Liver (tissue), 9 donors: ENCODE measurements around the gene RNFT2. TPM values are rescaled to one million over a fixed set of nuclear protein-coding genes. Genes with fewer than 3 reads are reported as not detected.

Experiments used
- DNase-seq: peaks from one replicate; pipeline ENCODE4 v3.0.0-alpha.2; 2017; ENCODE audit warnings: low spot score
- H3K27ac ChIP-seq, 2 donors: one replicate each; pipeline ENCODE4 v1.7.0; 2013; ENCODE audit warnings: inconsistent platforms in 2 of 2, low read length in 2 of 2, control low read depth in 1 of 2, low read depth in 1 of 2, mild to moderate bottlenecking in 1 of 2
- H3K27me3 ChIP-seq, 4 donors: one replicate each; pipeline versions ENCODE4 v1.6.1 to v1.7.0; 2013; ENCODE audit warnings: low read length in 3 of 4, inconsistent platforms in 1 of 4, mild to moderate bottlenecking in 1 of 4, moderate library complexity in 1 of 4; ENCODE audit not compliant: control insufficient read depth in 4 of 4, insufficient read depth in 4 of 4
- H3K36me3 ChIP-seq, 4 donors: one replicate each; pipeline versions ENCODE4 v1.6.1 to v1.7.0; 2013; ENCODE audit warnings: low read length in 3 of 4, mild to moderate bottlenecking in 3 of 4, low read depth in 1 of 4, moderate library complexity in 1 of 4; ENCODE audit not compliant: control insufficient read depth in 4 of 4, insufficient read depth in 3 of 4
- H3K4me1 ChIP-seq, 4 donors: one replicate each; pipeline versions ENCODE4 v1.6.1 to v1.7.0; 2013; ENCODE audit warnings: low read length in 3 of 4, mild to moderate bottlenecking in 3 of 4, moderate library complexity in 1 of 4; ENCODE audit not compliant: control insufficient read depth in 4 of 4, insufficient read depth in 4 of 4
- H3K4me3 ChIP-seq, 3 donors: one replicate each; pipeline versions ENCODE4 v1.6.1 to v1.7.0; 2013; ENCODE audit warnings: low read length in 3 of 3, control low read depth in 1 of 3, low read depth in 1 of 3, mild to moderate bottlenecking in 1 of 3
- H3K9ac ChIP-seq, 2 donors: one replicate each; pipeline ENCODE4 v1.7.0; 2013; ENCODE audit warnings: low read length in 2 of 2, mild to moderate bottlenecking in 2 of 2, moderate library complexity in 2 of 2, control low read depth in 1 of 2, low read depth in 1 of 2
- H3K9me3 ChIP-seq, 4 donors: one replicate each; pipeline versions ENCODE4 v1.6.1 to v1.7.0; 2013; ENCODE audit warnings: low read length in 3 of 4; ENCODE audit not compliant: control insufficient read depth in 4 of 4
- CTCF ChIP-seq: fragments of 150-350 bp; IDR thresholded peaks from 2 replicates; pipeline ENCODE4 v1.5.1; 2017; ENCODE audit warnings: improper control_type of control experiment, low read depth, low read length; ENCODE audit not compliant: missing input control
- EGR1 ChIP-seq, 2 donors: IDR thresholded peaks; 2 replicates each; pipeline ENCODE4 v1.6.1; 2016 to 2018; ENCODE audit warnings: antibody characterized with exemption in 2 of 2, low read depth in 2 of 2
- FOXA1 ChIP-seq: IDR thresholded peaks from 2 replicates; pipeline ENCODE4 v1.6.1; 2016; ENCODE audit warnings: antibody characterized with exemption
- FOXA2 ChIP-seq: IDR thresholded peaks from 2 replicates; pipeline ENCODE4 v1.6.1; 2016; ENCODE audit warnings: antibody characterized with exemption
- GABPA ChIP-seq, 2 donors: IDR thresholded peaks in 1 of 2; conservative IDR thresholded peaks in 1 of 2; 2 replicates each; pipeline ENCODE4 v1.6.1; 2016; ENCODE audit warnings: antibody characterized with exemption in 2 of 2, mild to moderate bottlenecking in 1 of 2, moderate library complexity in 1 of 2
- HNF4A ChIP-seq, 2 donors: conservative IDR thresholded peaks; 2 replicates each; pipeline ENCODE4 v1.6.1; 2016; ENCODE audit warnings: antibody characterized with exemption in 2 of 2, mild to moderate bottlenecking in 2 of 2
- HNF4G ChIP-seq: IDR thresholded peaks from 2 replicates; pipeline ENCODE4 v1.6.1; 2016; ENCODE audit warnings: antibody characterized with exemption
- JUND ChIP-seq, 2 donors: IDR thresholded peaks; 2 replicates each; pipeline ENCODE4 v1.6.1; 2016; ENCODE audit warnings: antibody characterized with exemption in 2 of 2
- MAX ChIP-seq: IDR thresholded peaks from 2 replicates; pipeline ENCODE4 v1.6.1; 2016; ENCODE audit warnings: antibody characterized with exemption
- NR2F2 ChIP-seq: IDR thresholded peaks from 2 replicates; pipeline ENCODE4 v1.6.1; 2016; ENCODE audit warnings: antibody characterized with exemption
- RAD21 ChIP-seq, 2 donors: IDR thresholded peaks; 2 replicates each; pipeline ENCODE4 v1.6.1; 2016; ENCODE audit warnings: antibody characterized with exemption in 2 of 2, mild to moderate bottlenecking in 2 of 2
- REST ChIP-seq: IDR thresholded peaks from 2 replicates; pipeline ENCODE4 v1.6.1; 2016; ENCODE audit warnings: antibody characterized with exemption, mild to moderate bottlenecking
- RXRA ChIP-seq, 2 donors: IDR thresholded peaks; 2 replicates each; pipeline ENCODE4 v1.6.1; 2017 to 2018; ENCODE audit warnings: antibody characterized with exemption in 2 of 2, mild to moderate bottlenecking in 1 of 2
- SP1 ChIP-seq: IDR thresholded peaks from 2 replicates; pipeline ENCODE4 v1.6.1; 2018; ENCODE audit warnings: antibody characterized with exemption, mild to moderate bottlenecking
- TAF1 ChIP-seq: conservative IDR thresholded peaks from 2 replicates; pipeline ENCODE4 v1.6.1; 2016; ENCODE audit warnings: antibody characterized with exemption, mild to moderate bottlenecking
- YY1 ChIP-seq: IDR thresholded peaks from 2 replicates; pipeline ENCODE4 v1.6.1; 2016; ENCODE audit warnings: antibody characterized with exemption, mild to moderate bottlenecking
- ZBTB33 ChIP-seq: IDR thresholded peaks from 2 replicates; pipeline ENCODE4 v1.6.1; 2016; ENCODE audit warnings: antibody characterized with exemption
- WGBS: extraction: QIAGEN DNeasy Blood & Tissue Kit; methylation state at CpG from one replicate; pipeline ENCODE4 v1.1.7; 2013; 5-methylcytosine and 5-hydroxymethylcytosine counted together
- polyA plus RNA-seq, 2 donors: library from polyadenylated mRNA; stranded (reverse) in 1 of 2; unstranded in 1 of 2; fragments of 200-250 nt in 1 of 2; fragments of >200 nt in 1 of 2; fragmentation: Nextera tagmentation in 1 of 2; extraction: Ambion mirVana in 1 of 2; gene quantifications; one replicate each; pipeline versions ENCODE4 v1.2.1 to v1.2.3, GENCODE V29; 2013 to 2015
- total RNA-seq, 2 donors: library from RNA; depleted of rRNA; stranded (reverse); fragments of >200 nt; gene quantifications; one replicate each; pipeline ENCODE4 v1.2.3, GENCODE V29; 2014
- donor health status: healthy.
- donor health status: healthy.
- donor health status: healthy.
- donor health status: healthy.
- donor health status: healthy.

RNFT2 gene
- total and polyA plus RNA-seq, 4 donors = 0.13 to 1.4 (median 0.19) TPM

- no peak overlapping the region for H3K4me3 ChIP-seq
- 91% methylated on average over 11 of the region's 11 CpGs for WGBS
- no peaks in the 10 kb centered on the region for H3K4me1 ChIP-seq
- no peak overlapping the region for H3K9ac ChIP-seq
- no peak for DNase-seq
- no peaks in the 10 kb centered on the region for H3K27me3 ChIP-seq
- TF ChIP-seq MAX (no peak), ZBTB33 (no peak), EGR1 (IDR thresholded peaks at IDR 0.05; ENCODE audit: low read depth in 2 of 2) (no peak), GABPA (IDR thresholded peaks at IDR 0.05 in 1 of 2, conservative IDR thresholded peaks at IDR 0.05 in 1 of 2) (no peak), SP1 (no peak), JUND (IDR thresholded peaks at IDR 0.05) (no peak), REST (no peak)
- no peak overlapping the region for H3K27ac ChIP-seq
- no peaks in the 10 kb centered on the region for H3K9me3 ChIP-seq
- no peaks in the 10 kb centered on the region for H3K36me3 ChIP-seq
Measured at GRCh38 chr12:116760622-116761020, 22.5 kb downstream of the RNFT2 start.

- no peak overlapping the region for H3K27ac ChIP-seq
- H3K4me1 ChIP-seq = no peaks in the 10 kb centered on the region
- TF ChIP-seq SP1 = no peak
- H3K36me3 ChIP-seq = no peaks in the 10 kb centered on the region
- H3K4me3 ChIP-seq = no peak overlapping the region
- H3K9me3 ChIP-seq = no peaks in the 10 kb centered on the region
- no peak overlapping the region for H3K9ac ChIP-seq
- WGBS = 95% methylated on average over 4 of the region's 4 CpGs
- H3K27me3 ChIP-seq = no peaks in the 10 kb centered on the region
- no peak for DNase-seq
Measured at GRCh38 chr12:116761499-116761898, 23.4 kb downstream of the RNFT2 start.

- Histone ChIP-seq H3K27me3 (no peaks in the 10 kb centered on the region), H3K9me3 (no peaks in the 10 kb centered on the region), H3K27ac (no peak overlapping the region), H3K9ac (no peak overlapping the region), H3K36me3 (no peaks in the 10 kb centered on the region), H3K4me1 (no peaks in the 10 kb centered on the region), H3K4me3 (no peak overlapping the region)
- WGBS = 76% methylated on average over 5 of the region's 5 CpGs
- no peak for DNase-seq
- TF ChIP-seq MAX (no peak), SP1 (no peak), HNF4A (conservative IDR thresholded peaks at IDR 0.05) (no peak), EGR1 (IDR thresholded peaks at IDR 0.05; ENCODE audit: low read depth in 2 of 2) (no peak), HNF4G (no peak), RAD21 (IDR thresholded peaks at IDR 0.05) (no peak), NR2F2 (no peak), CTCF (no peak), ZBTB33 (no peak), FOXA2 (no peak), RXRA (IDR thresholded peaks at IDR 0.05) (no peak), FOXA1 (no peak), TAF1 (no peak), JUND (IDR thresholded peaks at IDR 0.05) (no peak), YY1 (no peak)
Measured at GRCh38 chr12:116765271-116765670, 27.2 kb downstream of the RNFT2 start.
